Adipose tissue (tissue), 3 donors: Measurements from ENCODE around the gene B4GALNT2. TPM values are rescaled to one million over a fixed set of nuclear protein-coding genes. Genes with fewer than 3 reads are reported as not detected.
A peak's percentile ranks its signal among the peaks of the same experiment; 100 is the strongest.

Experiments
- H3K27ac ChIP-seq: one replicate; pipeline ENCODE4 v1.5.1; 2013; ENCODE audit warnings: low read depth, low read length
- WGBS, 3 donors: extraction: QIAGEN DNeasy Blood & Tissue Kit; methylation state at CpG; one replicate each; pipeline ENCODE4 v1.1.7; 2013; 5-methylcytosine and 5-hydroxymethylcytosine counted together
- polyA plus RNA-seq, 3 donors: library from polyadenylated mRNA; stranded (reverse); fragments of 200-250 nt; gene quantifications; one replicate each; pipeline ENCODE4 v1.2.3, GENCODE V29; 2013
- donor health status: healthy with polysubstance abuse.
- donor health status: Bipolar disorder and iron deficiency.
- donor health status: healthy.

B4GALNT2 gene
- polyA plus RNA-seq, 3 donors, result 0.18 TPM; not detected in 2

- 32 to 57% (median 56%) methylated on average over 5 of the region's 5 CpGs for WGBS, 3 donors
- no peak overlapping the region for H3K27ac ChIP-seq
These were observed 64.9 kb downstream of the B4GALNT2 start for GRCh38 chr17:49197346-49197998.

- 82 to 90% (median 87%) methylated on average over 2 of the region's 2 CpGs for WGBS, 3 donors
- H3K27ac ChIP-seq, result no peak overlapping the region
These were observed 65.6 kb downstream of the B4GALNT2 start for GRCh38 chr17:49198211-49198610.

GRCh38 chr17:49200423-49201083 is 68.0 kb downstream of the B4GALNT2 start:
- WGBS, 3 donors, result 84 to 87% (median 86%) methylated on average over 13 of the region's 13 CpGs

GRCh38 chr17:49201481-49201927 is 68.9 kb downstream of the B4GALNT2 start:
- no peak overlapping the region for H3K27ac ChIP-seq
- 70 to 78% (median 72%) methylated on average over 8 of the region's 8 CpGs for WGBS, 3 donors

More at GRCh38 chr17:49200423-49201083, 68.0 kb downstream of the B4GALNT2 start:
- no peak overlapping the region for H3K27ac ChIP-seq

- H3K27ac ChIP-seq, result no peak overlapping the region
- 65 to 71% (median 66%) methylated on average over 2 of the region's 2 CpGs for WGBS, 3 donors
These were observed 71.2 kb downstream of the B4GALNT2 start for GRCh38 chr17:49203796-49204195.

- WGBS, 3 donors, result 94 to 100% (median 95%) methylated on average over 2 of the region's 2 CpGs
- H3K27ac ChIP-seq, result no peak overlapping the region
These were observed 71.9 kb downstream of the B4GALNT2 start for GRCh38 chr17:49204516-49204915.

- H3K27ac ChIP-seq, result no peak overlapping the region
- WGBS, 3 donors, result 79 to 87% (median 86%) methylated on average over 10 of the region's 10 CpGs
These were observed 76.5 kb downstream of the B4GALNT2 start for GRCh38 chr17:49209061-49209571.

- 22 to 32% (median 27%) methylated on average over 22 of the region's 22 CpGs for WGBS, 3 donors
- H3K27ac ChIP-seq, result no peak within 1 kb of the TSS
These were observed 77.8 kb downstream of the B4GALNT2 start, which contains the start of the genes ABI3 and GNGT2 for GRCh38 chr17:49210158-49211029. Gene ABI3, plus strand, starts transcription at chr17:49210707. Its CDS starts 18 bp downstream, at chr17:49210725. Gene GNGT2, minus strand, starts transcription at chr17:49210574. Its CDS starts 3,152 bp downstream, at chr17:49207422.

GRCh38 chr17:49213399-49213798 is 80.8 kb downstream of the B4GALNT2 start:
- 55 to 67% (median 63%) methylated on average over 5 of the region's 5 CpGs for WGBS, 3 donors
- no peak overlapping the region for H3K27ac ChIP-seq

- WGBS, 3 donors, result 74 to 83% (median 81%) methylated on average over 2 of the region's 2 CpGs
- H3K27ac ChIP-seq, result no peak overlapping the region
These were observed 81.3 kb downstream of the B4GALNT2 start for GRCh38 chr17:49213847-49214246.

GRCh38 chr17:49214676-49215360 is 82.2 kb downstream of the B4GALNT2 start:
- H3K27ac ChIP-seq, result no peak overlapping the region
- WGBS, 3 donors, result 38 to 60% (median 59%) methylated on average over 12 of the region's 12 CpGs

- WGBS, 3 donors, result 84 to 87% (median 85%) methylated on average over 13 of the region's 13 CpGs
- peak overlapping the region; percentile 41 for H3K27ac ChIP-seq
These were observed 83.9 kb downstream of the B4GALNT2 start for GRCh38 chr17:49216482-49216881.

- no peak overlapping the region for H3K27ac ChIP-seq
- 37 to 68% (median 45%) methylated on average over 11 of the region's 11 CpGs for WGBS, 3 donors
These were observed 84.5 kb downstream of the B4GALNT2 start for GRCh38 chr17:49216953-49217650.

- 52 to 64% (median 55%) methylated on average over 17 of the region's 17 CpGs for WGBS, 3 donors
- no peak overlapping the region for H3K27ac ChIP-seq
These were observed 85.3 kb downstream of the B4GALNT2 start for GRCh38 chr17:49217651-49218413.

GRCh38 chr17:49218941-49219913 is 86.7 kb downstream of the B4GALNT2 start:
- WGBS, 3 donors, result 29 to 55% (median 44%) methylated on average over 33 to 37 of the region's 37 CpGs
- H3K27ac ChIP-seq, result no peak overlapping the region

- WGBS, 3 donors, result 67 to 79% (median 79%) methylated on average over 14 to 15 of the region's 15 CpGs
These were observed 87.4 kb downstream of the B4GALNT2 start for GRCh38 chr17:49219987-49220386.

More at GRCh38 chr17:49219987-49220386, 87.4 kb downstream of the B4GALNT2 start:
- H3K27ac ChIP-seq, result no peak overlapping the region
